GM18511 (cell line): ENCODE measurements around the gene NPRL2.

Experiments used
- ATAC-seq: cut with Tn5 transposase; IDR thresholded peaks from one replicate; pipeline ENCODE4 v1.9.1; 2021; ENCODE audit warnings: mild to moderate bottlenecking, moderate library complexity; ENCODE audit not compliant: unreplicated experiment

NPRL2 gene

GRCh38 chr3:50373146-50374051 lies 22.8 kb upstream of the NPRL2 start:
- no peak for ATAC-seq

GRCh38 chr3:50372349-50372748 lies 21.8 kb upstream of the NPRL2 start:
- no peak for ATAC-seq

GRCh38 chr3:50371133-50371685 lies 20.6 kb upstream of the NPRL2 start:
- ATAC-seq: no peak

- ATAC-seq: no peak
Observed at GRCh38 chr3:50370594-50370993, 20.0 kb upstream of the NPRL2 start.

GRCh38 chr3:50369012-50369670 lies 18.6 kb upstream of the NPRL2 start:
- no peak for ATAC-seq

GRCh38 chr3:50365842-50366220 lies 15.3 kb upstream of the NPRL2 start:
- no peak for ATAC-seq

- ATAC-seq: peak; percentile 88
Observed at GRCh38 chr3:50365080-50365841, 14.7 kb upstream of the NPRL2 start.

GRCh38 chr3:50364573-50365079 lies 14.1 kb upstream of the NPRL2 start:
- ATAC-seq: peak; percentile 12

GRCh38 chr3:50359760-50360110 lies 9.2 kb upstream of the NPRL2 start:
- ATAC-seq: peak; percentile 29

- ATAC-seq: peak; percentile 100
Observed at GRCh38 chr3:50358911-50359759, 8.6 kb upstream of the NPRL2 start, which contains the start of gene TMEM115. TMEM115 (minus strand) TSS chr3:50359521; CDS start chr3:50359063, 458 bp downstream.

- no peak for ATAC-seq
Observed at GRCh38 chr3:50358355-50358910, 7.9 kb upstream of the NPRL2 start.

GRCh38 chr3:50357481-50357880 lies 6.9 kb upstream of the NPRL2 start:
- no peak for ATAC-seq

GRCh38 chr3:50356553-50356952 lies 6.0 kb upstream of the NPRL2 start:
- no peak for ATAC-seq

- ATAC-seq: no peak
Observed at GRCh38 chr3:50355829-50356552, 5.4 kb upstream of the NPRL2 start.

- no peak for ATAC-seq
Observed at GRCh38 chr3:50354850-50355249, 4.3 kb upstream of the NPRL2 start.

GRCh38 chr3:50354186-50354764 lies 3.7 kb upstream of the NPRL2 start:
- ATAC-seq: no peak

GRCh38 chr3:50353245-50354004 lies 2.9 kb upstream of the NPRL2 start:
- no peak for ATAC-seq

GRCh38 chr3:50352781-50353180 lies 2.2 kb upstream of the NPRL2 start:
- ATAC-seq: no peak
